ENCODE data around the gene CD82.
"Not testable (repeated sequence)": the region's sequence is repeated elsewhere in the genome, so short reads cannot be mapped to it uniquely, and the experiment has no call there.

Gene CD82

DNA sequence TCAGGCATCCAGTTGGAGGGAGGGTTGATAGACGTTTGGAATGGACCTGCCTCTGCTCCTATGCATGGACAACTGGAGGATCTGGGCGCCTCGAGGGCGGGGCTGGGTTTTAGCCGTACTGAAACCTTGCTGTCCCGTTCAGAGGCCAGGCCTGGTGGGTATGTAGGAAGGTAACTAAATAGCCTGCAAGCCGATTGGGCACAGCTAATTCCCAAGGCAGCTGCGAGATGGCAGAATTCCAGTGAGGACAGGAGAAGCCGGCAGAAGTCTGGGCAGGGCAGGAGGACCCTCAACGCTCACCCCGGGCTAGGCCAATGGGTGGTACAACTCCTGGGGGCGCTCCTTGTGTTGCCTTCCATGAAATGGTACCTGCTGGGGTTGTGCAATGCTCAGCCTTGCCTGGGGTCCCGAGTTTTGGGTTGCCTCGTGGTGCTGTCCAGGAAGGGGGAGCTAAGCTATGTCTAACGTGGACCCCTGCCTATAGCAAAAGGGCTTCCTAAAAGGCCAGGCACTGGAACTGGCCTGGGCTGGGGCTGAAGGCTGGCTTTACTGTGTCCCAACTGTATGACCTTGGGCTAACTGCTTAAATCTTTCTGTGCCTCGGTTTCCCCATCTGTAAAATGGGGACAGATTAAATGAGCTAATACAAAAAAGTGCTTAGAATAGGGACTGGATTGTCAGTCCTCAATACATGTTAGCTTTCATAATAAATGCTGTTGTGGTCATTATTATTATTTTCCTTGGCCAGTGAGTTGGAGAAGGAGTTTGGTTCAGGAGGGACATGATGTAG lies 30.1 kb upstream of the CD82 start:
- no peak for DNase-seq

DNA sequence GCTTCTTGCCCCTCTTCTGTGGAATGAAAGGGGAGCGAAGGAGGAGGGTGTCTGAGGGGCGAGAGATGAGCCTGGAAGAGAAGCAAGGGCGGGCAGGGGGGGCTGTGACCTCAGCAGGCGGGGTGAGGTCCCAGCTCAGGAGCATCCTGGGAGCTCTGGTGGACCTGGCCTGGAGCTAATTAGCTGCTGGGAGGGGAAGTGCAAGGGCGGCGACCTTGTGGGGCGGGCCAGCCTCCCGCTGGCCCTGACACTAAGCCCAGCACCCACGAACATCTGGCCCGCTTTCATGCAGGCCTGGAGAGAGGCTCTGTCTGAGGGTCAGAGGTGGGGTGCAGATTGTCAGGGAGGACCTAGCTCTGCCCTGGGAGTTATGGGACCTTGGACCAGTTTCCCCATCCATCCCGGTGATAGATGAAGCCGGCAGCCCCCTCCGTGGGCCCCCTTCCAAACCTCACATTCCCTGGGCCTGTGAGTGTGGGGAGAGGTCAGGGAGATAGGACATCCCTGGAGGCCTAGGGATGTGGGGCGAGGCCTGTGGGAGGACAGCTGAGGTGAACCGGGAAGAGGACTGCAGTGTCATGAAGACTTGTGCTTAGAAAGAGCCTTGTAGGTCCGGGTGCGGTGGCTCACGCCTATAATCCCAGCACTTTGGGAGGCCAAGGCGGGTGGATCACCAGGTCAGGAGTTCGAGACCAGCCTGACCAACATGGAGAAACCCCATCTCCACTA lies 28.5 kb upstream of the CD82 start:
- DNase-seq: no peak

DNA sequence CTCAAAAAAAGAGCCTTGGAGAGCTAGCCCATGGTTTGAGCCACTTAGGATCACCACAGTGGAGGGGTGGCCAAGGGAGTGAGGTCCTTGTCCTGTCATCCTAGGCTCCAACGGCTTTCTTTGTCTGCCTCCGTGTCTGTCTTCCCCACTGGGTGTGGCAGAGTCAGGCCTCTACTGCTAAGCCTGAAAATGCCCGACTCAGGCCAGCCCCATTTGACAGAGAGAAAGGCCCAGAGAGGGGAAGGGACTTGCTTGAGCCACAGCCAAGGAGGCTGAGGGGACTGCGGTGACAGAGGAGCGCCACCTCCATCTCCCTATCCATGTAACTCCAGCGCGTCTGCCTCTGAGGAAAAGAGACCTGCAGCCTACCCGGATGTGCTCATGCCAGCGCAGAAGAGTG lies 27.8 kb upstream of the CD82 start:
- no peak for DNase-seq

DNA sequence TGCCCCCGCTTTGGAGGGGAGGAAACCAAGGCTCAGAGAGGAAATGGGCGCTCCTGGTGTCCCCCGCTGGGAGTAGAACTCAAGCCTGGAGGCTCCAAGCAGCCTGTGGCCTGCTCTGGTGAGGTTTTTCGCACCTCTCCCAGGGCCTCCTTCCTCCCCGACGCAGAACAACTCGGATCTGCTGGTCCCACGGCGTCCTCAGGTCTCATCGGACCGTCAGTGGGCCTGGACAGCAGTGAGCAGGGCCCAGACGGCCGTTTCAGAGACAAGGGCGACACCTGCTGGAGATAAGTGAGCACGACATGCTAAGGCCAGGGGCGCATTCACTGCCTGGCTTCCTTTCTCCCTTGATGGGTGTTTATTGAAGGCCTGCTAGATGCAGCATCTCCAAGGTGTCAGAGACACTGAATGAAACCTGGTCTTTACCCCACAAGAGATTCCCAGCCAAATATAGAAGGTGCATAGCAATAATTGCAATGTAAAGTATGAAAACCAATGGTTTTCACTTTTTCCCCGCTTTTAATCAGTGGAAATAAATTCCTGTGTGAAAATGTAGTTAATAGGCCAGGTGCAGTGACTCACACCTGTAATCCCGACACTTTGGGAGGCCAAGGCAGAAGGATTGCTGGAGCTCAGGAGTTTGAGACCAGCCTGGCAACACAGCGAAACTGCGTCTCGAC lies 26.9 kb upstream of the CD82 start:
- no peak for DNase-seq

DNA sequence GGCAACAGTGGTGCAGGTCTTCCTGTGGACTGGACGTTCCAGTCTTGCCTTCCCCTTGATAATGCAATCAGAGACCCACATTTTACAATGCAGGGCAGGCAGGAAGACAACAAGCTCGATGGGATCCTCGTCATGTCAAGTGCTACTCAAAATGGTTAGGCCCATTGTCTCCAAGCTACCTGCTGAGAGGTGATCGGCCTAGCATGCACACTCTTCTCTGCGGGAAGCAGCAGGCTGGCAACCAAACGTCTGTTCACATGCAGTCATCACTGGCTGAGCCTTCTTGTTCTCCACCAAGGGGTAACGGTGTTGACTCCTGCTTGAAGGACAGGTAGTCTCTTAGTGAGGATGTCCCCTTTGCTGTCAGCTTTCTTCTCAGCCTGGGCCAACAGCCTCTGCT lies 25.5 kb upstream of the CD82 start:
- no peak for DNase-seq

DNA sequence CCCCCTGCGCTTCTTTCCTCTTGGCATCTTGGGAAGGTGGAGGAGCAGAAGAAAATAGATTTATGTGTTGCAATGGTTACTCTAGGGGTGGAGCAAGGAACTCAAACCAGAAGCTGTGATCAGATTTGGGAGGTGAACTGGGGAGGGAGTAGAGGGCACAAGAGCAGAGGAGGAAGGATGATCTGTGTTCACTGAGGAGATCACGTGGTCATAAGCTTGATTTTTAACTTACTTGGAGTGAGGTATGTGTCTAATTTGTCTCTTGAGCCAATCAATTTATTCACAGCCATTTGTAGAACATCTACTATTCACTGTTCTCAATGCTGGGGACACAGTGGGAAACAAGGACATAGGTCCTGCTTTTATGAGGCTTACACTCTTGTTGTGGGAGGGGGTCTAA lies 24.8 kb upstream of the CD82 start:
- DNase-seq: no peak

DNA sequence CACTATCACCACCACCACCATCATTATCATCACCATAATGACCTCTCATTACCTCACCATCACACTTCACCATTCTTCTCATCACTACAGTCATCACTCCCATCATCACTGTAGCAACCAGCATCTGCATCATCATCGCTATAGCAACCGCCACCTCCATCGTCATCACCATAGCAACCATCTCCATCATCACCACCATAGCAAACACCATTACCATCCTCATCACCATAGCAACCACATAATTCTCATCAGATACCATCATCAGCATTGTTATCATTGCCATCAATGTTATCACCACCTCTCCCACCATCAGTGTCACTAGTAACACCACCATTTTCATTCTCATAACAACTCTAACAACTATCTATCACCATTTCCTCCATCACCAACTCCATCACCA lies 23.1 kb upstream of the CD82 start:
- DNase-seq: no peak

DNA sequence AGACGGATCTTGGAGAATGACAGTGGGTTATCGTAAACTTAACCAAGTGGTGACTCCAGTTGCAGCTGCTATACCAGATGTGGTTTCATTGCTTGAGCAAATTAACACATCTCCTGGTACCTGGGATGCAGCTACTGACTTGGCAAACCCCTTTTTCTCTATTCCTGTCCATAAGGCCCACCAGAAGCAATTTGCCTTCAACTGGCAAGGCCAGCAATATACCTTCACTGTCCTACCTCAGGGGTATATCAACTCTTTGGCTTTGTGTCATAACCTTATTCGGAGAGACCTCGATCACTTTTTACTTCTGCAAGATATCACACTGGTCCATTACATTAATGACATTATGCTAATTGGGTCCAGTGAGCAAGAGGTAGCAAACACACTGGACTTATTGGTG lies 18.5 kb upstream of the CD82 start:
- DNase-seq: not testable (repeated sequence)

DNA sequence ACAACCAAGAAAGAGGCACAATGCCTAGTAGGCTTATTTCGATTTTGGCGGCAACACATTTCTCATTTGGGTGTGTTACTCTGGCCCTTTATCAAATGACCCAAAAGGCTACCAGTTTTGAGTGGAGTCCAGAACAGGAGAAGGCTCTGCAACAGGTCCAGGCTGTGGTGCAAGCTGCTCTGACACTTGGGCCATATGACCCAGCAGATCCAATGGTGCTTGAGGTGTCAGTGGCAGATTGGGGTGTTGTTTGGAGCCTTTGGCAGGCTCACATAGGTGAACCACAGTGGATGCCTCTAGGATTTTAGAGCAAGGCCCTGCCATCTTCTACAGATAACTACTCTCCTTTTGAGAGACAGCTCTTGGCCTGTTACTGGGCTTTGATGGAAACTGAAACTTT lies 17.9 kb upstream of the CD82 start:
- DNase-seq: not testable (repeated sequence)

DNA sequence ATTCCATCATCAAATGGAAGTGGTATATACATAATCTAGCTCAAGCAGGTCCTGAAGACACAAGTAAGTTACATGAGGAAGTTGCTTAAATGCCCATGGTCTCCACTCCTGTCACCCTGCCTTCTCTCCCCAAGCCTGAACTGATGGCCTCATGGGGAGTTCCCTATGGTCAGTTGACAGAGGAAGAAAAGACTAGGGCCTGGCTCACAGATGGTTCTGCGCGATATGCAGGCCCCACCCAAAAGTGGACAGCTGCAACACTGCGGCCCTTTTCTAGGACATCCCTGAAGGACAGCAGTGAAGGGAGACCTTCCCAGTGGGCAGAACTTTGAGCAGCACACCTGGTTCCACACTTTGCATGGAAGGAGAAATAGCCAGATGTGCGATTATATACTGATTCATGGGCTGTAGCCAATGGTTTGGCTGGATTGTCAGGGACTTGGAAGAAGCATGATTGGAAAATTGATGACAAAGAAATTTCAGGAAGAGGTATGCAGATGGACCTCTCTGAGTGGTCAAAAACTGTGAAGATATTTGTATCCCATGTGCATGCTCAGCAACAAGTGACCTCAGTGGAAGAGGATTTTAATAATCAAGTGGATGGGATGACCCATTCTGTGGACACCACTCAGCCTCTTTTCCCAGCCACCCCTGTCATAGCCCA lies 17.3 kb upstream of the CD82 start:
- DNase-seq: no peak

DNA sequence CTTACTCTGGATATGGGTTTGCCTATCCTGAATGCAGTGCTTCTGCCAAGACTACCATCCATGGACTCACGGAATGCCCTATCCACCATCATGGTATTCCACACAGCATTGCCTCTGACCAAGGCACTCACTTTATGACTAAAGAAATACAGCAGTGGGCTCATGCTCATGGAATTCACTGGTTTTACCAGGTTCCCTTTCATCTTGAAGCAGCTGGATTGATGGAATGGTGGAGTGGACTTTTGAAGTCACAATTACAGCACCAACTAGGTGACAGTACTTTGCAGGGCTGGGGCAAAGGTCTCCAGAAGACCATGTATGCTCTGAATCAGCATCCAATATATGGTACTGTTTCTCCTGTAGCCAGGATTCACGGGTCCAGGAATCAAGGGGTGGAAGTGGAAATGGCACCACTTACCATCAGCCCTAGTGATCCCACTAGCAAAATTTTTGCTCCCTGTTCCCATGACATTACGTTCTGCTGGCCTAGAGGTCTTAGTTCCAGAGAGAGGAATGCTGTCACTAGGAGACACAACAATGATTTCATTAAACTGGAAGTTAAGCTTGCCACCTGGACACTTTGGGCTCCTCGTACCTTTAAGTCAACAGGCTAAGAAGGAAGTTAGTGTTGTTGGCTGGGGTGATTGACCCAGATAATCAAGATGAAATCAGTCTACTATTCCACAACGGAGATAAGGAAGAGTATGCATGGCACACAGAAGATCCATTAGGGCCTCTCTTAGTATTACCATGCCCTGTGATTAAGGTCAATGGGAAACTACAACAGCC lies 16.3 kb upstream of the CD82 start:
- not testable (repeated sequence) for DNase-seq

DNA sequence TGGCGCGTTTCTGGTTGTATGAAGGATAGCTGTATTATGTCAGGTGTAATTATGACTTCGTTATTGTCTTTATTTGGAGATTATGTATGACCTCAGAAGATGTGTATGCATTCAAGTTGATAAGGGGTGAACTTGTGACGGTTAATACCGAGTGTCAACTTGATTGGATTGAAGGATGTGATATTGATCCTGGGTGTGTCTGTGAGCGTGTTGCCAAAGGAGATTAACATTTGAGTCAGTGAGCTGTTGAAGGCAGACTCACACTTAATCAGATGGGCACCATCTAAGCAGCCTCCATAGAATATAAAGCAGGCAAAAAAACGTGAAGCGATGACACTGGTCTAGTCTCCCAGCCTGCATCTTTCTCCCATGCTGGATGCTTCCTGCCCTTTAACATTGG lies 15.3 kb upstream of the CD82 start:
- no peak for DNase-seq

DNA sequence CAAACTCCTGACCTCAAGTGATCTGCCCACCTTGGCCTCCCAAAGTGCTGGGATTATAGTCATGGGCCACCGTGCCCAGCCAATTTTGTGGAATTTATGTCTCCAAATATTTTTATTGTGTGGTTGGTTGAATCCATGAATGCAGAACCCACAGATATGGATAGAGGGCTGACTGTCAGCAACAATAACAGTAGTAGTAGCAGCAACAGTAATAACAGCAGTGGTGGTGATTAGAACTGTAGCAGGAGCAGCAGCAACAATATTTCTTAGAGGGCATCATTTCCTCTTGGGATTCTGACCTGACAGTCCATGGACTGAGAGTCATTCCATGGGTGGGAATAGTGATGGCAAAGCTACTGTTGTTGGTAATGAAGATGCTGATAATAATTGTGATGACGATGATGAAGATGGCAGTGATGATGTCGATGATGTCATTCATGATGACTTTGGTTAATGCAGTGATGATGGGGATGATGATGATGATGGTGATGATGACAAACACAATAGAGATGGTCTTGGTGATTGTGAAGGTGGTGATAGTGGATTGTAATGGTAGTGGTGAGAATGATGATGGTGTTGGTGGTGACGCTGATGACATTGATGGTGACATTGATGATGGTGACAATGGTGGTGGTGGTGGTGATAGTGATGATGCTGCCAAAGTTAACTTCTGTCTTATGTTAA lies 13.9 kb upstream of the CD82 start:
- no peak for DNase-seq

DNA sequence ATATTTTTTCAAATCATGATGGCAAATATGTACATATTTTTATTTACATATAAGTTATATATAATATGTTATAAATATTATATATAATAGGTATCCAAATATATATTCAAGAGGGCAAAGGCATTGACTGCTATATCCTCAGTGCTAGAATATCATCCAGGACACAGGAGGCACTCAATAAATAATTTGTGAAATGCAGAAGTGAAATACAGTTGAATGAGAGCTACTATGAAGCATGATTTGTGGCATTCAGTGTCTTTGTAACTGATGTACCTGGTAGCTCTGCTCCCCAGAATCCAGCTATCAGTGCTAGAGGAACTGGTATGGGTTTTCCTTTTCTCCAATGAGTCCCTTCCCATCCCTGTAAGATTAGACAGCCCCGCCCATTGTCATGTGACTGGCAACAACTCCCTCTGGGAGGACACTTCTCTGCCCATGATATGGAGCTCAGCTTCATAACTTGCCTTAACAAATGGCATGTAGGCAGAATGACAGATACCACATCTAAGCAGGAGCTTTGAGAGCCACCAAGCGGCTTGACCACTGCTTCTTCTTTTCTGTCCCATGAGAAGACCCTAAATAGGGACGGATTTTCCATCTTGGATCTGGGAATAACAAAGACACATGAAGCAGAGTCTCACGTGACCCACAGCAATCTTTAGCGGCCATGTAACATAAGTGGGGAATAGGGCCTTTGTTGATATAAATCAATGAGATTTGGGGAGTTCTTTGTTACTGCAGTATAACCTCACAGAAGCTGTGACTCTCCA lies 10.2 kb upstream of the CD82 start:
- DNase-seq: no peak

DNA sequence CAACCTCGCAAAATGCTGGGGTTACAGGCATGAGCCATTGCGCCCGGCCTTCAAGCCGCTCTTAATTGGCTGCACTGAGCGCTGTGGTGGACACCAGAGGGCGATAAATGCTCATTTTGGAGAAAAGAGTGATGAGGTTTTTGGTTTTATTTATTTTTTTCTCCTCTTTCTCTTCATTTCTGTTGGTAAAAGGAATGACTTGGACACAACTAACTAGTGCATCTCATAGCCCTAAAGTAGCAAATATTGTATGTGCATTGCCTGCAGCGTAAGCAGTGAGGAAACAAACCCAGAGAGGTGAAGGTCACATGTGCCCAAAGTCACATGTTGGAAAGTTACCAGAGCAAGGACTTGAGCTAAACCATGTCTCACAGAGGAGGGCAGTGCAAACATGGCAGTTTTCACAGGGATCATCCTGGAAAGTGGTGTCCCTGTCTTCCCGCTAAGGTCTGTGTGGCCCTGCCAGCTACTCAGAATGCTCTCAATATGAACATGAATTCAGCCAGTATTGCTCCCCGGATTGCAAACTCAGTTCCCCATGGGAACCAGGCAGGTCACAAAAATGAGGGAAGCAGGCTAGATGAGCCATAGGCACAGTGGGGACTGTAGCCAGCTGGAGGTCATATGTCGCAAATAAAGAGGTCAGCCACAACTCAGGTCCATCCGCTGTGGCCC lies 8.6 kb upstream of the CD82 start:
- no peak for DNase-seq

DNA sequence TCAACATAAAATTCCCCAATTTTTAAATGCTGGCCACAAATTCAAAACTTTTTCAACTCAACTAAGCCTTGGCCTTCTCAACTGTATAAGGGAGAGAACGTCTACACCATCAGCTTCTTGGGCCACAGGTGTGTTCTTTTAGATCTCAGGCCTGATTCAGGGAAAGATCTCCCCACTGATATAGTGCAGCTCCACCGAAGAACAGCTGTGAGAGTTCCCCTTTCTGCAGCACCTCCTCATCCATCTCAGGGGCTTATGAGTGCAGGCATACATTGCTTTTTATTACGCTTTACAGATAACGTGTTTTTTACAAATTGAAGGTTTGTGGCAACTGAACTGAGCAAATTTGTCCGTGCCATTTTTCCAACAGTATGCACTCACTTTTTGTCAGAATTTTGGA lies 8.0 kb upstream of the CD82 start:
- no peak for DNase-seq

DNA sequence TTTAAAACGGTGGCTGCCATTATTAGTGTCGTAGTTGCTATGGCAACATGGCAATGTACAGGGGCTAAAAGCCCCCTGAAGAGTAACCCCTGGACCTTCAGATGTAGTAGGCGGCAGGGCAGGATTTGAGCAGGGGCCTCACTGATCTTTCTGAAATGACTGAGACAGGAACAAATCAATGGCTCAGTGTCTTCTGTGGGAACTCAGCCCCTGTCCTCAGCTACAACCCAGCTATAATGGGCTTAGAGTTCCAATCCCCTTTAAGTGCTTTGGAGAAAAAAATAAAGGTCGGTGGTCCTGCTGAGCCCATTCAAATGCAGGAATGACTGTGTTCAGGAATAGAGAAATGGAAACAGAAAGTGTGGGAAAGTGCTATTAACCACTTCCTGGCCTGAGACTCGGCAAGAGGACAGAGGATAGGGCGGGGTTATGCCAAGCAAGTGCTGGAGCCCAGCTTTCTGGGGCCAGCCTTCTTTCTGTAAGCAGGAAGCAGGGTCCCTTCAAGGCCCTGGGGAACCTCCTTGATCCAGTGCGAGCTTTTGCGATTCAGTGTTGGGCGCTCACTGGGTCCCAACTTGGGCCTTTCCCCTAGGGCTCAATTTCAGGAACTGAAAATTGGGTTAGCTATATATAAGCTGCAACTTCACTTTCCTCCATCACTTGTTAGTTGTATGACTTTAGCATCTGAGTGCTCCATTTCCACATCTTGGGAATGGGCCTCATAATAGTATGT lies 6.1 kb upstream of the CD82 start:
- no peak for DNase-seq

DNA sequence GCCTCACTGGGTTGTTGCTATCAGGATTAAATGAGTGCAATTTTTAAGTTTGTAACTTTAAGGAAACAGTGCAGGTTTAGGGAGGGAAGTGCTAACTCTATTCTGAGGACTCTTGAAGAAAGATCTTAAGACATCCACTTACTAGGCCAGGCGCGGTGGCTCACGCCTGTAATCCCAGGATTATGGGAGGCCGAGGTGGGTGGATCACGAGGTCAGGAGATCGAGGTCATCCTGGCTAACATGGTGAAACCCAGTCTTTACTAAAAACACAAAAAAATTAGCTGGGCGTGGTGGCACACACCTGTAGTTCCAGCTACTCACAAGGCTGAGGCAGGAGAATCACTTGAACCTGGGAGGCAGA lies 5.5 kb upstream of the CD82 start:
- not testable (repeated sequence) for DNase-seq

DNA sequence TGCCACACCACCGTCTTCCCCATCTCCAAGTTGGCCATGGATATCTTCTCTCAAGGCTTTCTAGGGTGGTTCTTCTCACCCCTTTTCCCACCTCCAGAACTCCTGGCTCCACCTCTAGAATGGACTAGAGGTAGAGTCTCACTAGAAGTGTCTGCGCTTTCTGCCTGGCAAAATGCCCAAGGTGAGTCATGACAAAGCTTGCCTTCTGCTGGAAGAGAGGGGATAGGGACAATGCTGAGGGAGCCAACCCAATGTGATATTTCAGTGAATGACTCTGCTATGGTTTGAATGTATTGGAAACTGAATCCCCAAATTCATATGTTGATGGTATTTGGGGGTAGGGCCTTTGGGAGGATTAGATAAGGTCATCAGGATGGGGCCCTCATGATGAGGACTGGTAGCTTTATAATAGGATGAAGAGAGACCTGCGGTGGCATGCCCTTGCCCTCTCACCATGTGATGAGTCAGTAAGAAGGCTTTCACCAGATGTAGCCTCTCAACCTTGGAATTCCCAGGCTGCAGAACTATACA lies 4.1 kb upstream of the CD82 start:
- no peak for DNase-seq

Measured in cortex of kidney (tissue), 1 donor.